Measurements from ENCODE around the gene CCDC57.

CCDC57 gene

DNA sequence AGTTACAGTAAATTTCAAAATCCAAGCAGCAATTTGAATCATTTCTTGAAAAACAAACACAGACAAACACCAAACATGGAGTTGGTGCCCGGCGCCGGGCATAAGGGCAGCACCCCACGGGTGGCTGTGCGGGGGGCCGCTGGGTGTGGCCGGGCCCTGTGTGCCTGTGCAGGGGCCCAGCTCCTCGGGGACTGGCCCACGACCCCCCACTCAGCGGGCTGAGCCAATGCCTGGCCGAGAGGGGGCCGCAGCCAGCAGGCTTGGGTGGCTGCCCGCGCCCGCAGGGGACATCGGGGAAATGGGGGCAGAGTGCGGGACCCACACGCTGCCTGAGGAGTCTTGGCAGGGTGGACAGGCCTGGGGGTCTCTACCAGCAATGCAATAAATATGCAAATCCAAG is 134.2 kb downstream of the CCDC57 start:
- Histone ChIP-seq H3K4me1 (ENCODE audit: control insufficient read depth, low read depth, low read length) (no peaks in the 10 kb centered on the region), H3K36me3 (ENCODE audit: control insufficient read depth, low read depth, low read length) (peaks cover 51% of the 10 kb centered on the region), H3K27me3 (ENCODE audit: control insufficient read depth, insufficient read depth, low read length) (no peaks in the 10 kb centered on the region), H3K9me3 (ENCODE audit: control insufficient read depth, low read depth, low read length) (no peaks in the 10 kb centered on the region), H3K4me3 (ENCODE audit: low read length) (no peak overlapping the region), H3K27ac (ENCODE audit: low read length) (no peak overlapping the region), H3K9ac (ENCODE audit: low read length) (no peak overlapping the region)

DNA sequence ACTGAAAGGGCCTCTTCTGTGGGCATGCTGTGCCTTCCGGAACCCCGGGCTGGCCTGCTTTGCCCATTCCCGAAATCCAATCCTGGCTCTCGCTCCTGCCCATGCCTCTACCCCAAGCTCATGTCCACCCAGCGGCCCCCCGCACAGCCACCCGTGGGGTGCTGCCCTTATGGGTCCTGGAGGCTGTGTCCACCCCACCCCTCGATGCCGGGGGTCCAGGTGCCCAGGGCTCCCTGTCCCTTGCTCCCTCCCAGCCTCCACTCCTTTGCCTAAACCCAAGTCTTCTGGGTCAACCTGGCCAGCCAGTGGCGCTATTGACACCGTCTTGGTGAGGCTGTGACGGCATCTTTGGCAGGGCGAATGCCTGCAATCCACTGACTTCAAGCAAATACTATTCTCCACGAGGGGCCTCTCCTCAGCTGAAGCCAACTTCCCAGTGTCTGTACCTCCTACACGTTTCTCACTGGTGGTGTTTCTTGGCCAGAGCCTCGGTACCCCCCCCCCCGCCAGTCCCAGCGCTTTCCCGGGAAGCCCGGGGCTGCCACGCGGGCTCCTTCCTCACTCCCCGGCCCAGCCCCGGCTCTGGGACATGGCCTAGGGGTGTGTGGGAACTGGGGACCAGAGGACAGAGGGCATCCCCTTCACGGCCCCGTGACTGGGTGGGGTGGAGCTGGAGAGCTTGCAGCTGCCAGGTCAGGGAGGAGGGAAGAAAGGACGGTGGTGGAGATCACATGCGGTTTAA is 134.9 kb downstream of the CCDC57 start:
- Histone ChIP-seq H3K36me3 (ENCODE audit: control insufficient read depth, low read depth, low read length) (peaks cover 45% of the 10 kb centered on the region), H3K27ac (ENCODE audit: low read length) (no peak overlapping the region), H3K4me1 (ENCODE audit: control insufficient read depth, low read depth, low read length) (no peaks in the 10 kb centered on the region), H3K9ac (ENCODE audit: low read length) (no peak overlapping the region), H3K9me3 (ENCODE audit: control insufficient read depth, low read depth, low read length) (no peaks in the 10 kb centered on the region), H3K27me3 (ENCODE audit: control insufficient read depth, insufficient read depth, low read length) (no peaks in the 10 kb centered on the region), H3K4me3 (ENCODE audit: low read length) (no peak overlapping the region)

DNA sequence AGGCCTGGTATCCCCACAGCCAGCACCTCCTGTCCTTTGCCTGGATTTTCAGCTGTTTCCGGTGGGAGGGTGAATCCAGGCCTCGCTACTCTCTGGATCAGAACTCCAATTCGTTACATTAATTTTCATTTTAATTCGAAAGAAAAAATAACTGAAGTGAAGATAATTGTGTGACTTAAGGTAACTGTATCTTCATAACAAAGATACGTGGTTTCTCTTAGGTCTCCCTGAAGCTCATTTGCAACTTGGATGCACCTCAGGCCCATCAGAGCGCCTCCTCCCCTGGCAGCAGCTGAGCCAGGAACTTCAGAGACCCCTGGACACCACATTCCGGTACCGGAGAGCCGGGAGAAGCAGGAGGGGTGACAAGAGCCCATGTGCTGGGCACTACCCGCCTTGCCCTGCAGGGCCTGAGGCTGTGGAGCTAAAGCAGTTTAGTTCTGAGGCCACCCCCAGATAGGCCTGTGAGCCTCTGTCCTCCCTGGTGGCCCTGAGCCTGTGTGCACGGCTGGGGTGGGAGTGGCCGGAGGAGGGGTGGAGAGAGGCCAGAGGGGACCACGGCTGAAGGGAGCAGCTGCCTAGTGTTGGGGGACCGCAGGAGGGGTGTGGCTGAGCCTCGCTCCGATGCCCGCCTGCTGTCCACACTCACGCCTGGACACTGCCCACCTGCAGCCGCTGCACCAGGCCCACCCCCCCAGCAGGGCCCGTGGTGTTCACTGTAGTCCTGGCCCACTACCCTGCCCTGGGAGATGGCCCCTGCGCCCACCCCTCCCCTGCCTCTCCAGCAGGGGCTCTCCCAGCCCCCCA is 135.7 kb downstream of the CCDC57 start:
- Histone ChIP-seq H3K27ac (ENCODE audit: low read length) (no peak overlapping the region), H3K9ac (ENCODE audit: low read length) (no peak overlapping the region)

DNA sequence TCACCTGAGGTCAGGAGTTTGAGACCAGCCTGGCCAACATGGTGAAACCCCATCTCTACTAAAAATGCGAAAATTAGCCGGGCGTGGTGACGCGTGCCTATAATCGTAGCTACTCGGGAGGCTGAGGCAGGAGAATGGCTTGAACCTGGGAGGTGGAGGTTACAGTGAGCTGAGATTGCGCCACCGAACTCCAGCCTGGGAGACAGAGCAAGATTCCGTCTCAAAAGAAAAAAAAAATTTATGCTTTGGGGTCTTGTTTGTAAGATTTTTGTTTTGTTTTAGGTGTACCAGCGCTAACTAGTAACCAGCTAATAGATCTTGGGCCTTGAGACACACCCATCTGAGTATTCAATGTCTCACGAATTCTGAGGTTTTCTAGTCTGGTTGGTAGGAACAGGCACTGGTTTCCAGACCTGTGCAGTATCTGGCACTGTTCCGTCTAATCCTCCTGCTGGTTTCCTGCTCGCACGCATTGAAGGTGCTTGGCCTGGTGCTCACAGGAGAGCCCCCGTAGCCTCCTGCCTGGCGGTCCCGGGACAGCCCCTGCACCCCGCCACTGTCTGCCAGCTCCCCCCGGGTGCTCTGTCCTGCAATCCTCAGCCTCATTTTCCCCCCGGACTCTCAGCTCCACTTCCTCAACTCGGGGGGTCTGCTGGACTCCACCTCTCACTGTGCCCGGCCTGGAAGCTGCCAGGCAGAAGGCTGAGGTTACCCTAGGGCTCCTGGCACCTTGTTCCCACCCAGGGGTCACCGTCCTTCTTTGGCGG is 136.4 kb downstream of the CCDC57 start:
- H3K27ac ChIP-seq (ENCODE audit: low read length): no peak overlapping the region
- no peak overlapping the region for H3K4me3 ChIP-seq (ENCODE audit: low read length)
- peaks cover 30% of the 10 kb centered on the region for H3K36me3 ChIP-seq (ENCODE audit: control insufficient read depth, low read depth, low read length)
- no peaks in the 10 kb centered on the region for H3K27me3 ChIP-seq (ENCODE audit: control insufficient read depth, insufficient read depth, low read length)
- no peak overlapping the region for H3K9ac ChIP-seq (ENCODE audit: low read length)
- no peaks in the 10 kb centered on the region for H3K4me1 ChIP-seq (ENCODE audit: control insufficient read depth, low read depth, low read length)
- H3K9me3 ChIP-seq (ENCODE audit: control insufficient read depth, low read depth, low read length): no peaks in the 10 kb centered on the region

More for the DNA sequence above, 135.7 kb downstream of the CCDC57 start:
- H3K4me3 ChIP-seq (ENCODE audit: low read length): no peak overlapping the region
- H3K36me3 ChIP-seq (ENCODE audit: control insufficient read depth, low read depth, low read length): peaks cover 37% of the 10 kb centered on the region
- H3K4me1 ChIP-seq (ENCODE audit: control insufficient read depth, low read depth, low read length): no peaks in the 10 kb centered on the region
- H3K27me3 ChIP-seq (ENCODE audit: control insufficient read depth, insufficient read depth, low read length): no peaks in the 10 kb centered on the region
- no peaks in the 10 kb centered on the region for H3K9me3 ChIP-seq (ENCODE audit: control insufficient read depth, low read depth, low read length)

DNA sequence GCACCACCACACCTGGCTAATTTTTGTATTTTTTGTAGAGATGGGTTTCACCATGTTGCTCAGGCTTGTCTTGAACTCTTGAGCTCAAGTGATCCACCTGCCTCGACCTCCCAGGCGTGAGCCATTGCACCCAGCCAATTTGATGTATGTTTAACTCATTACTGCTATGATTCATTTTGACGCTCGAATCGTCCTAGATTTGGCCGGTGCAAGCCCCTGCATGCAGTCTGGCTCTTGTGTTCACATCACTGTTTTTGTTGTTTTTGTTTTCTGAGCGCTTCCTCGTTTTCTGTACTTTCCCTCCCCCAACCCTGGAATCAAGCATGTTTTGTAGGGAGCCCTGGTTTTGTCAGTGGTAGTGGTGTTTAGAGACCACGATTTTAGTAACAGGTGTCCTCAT is 139.2 kb downstream of the CCDC57 start:
- no peak overlapping the region for H3K27ac ChIP-seq (ENCODE audit: low read length)
- no peaks in the 10 kb centered on the region for H3K9me3 ChIP-seq (ENCODE audit: control insufficient read depth, low read depth, low read length)
- no peaks in the 10 kb centered on the region for H3K4me1 ChIP-seq (ENCODE audit: control insufficient read depth, low read depth, low read length)
- H3K36me3 ChIP-seq (ENCODE audit: control insufficient read depth, low read depth, low read length): peaks cover 5% of the 10 kb centered on the region
- H3K9ac ChIP-seq (ENCODE audit: low read length): no peak overlapping the region
- H3K4me3 ChIP-seq (ENCODE audit: low read length): no peak overlapping the region
- peaks cover 6% of the 10 kb centered on the region for H3K27me3 ChIP-seq (ENCODE audit: control insufficient read depth, insufficient read depth, low read length)

DNA sequence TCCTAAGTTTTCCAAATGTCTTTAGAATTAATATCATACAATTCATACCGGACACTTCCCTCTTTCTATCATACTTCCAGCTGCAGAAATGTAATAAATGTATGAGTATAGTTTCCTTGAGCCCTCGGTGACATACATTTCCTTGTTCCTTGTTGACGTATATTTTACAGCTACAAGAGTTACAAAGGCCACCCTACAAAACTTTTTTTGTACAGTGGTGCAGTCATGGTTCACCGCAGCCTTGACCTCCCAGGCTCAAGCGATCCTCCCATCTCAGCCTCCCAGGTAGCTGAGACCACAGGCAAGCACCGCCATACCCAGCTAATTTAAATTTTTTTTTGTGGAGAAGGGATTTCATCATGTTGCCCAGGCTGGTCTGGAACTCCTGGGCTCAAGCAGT is 139.8 kb downstream of the CCDC57 start:
- Histone ChIP-seq H3K27ac (ENCODE audit: low read length) (no peak overlapping the region), H3K27me3 (ENCODE audit: control insufficient read depth, insufficient read depth, low read length) (peaks cover 6% of the 10 kb centered on the region), H3K9ac (ENCODE audit: low read length) (no peak overlapping the region), H3K36me3 (ENCODE audit: control insufficient read depth, low read depth, low read length) (no peaks in the 10 kb centered on the region), H3K4me3 (ENCODE audit: low read length) (no peak overlapping the region), H3K4me1 (ENCODE audit: control insufficient read depth, low read depth, low read length) (no peaks in the 10 kb centered on the region), H3K9me3 (ENCODE audit: control insufficient read depth, low read depth, low read length) (no peaks in the 10 kb centered on the region)

DNA sequence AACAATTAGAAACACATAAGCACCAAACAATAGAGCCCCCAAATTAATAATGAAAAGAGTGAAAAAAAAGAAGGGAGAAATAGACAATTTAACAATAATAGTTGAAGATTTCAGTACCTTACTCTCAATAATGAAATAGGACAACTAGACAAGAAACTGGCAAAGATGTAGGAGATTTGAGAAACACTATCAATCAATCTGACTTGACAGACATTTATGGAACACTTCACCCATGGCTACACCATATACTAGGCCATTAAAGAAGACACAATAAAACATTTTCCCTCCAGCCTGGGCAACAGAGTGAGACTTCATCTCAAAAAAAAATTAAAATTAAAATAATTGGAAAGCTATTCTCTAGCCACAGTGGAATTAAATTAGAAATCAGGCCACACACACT is 142.0 kb downstream of the CCDC57 start:
- no peaks in the 10 kb centered on the region for H3K36me3 ChIP-seq (ENCODE audit: control insufficient read depth, low read depth, low read length)
- H3K4me1 ChIP-seq (ENCODE audit: control insufficient read depth, low read depth, low read length): no peaks in the 10 kb centered on the region

DNA sequence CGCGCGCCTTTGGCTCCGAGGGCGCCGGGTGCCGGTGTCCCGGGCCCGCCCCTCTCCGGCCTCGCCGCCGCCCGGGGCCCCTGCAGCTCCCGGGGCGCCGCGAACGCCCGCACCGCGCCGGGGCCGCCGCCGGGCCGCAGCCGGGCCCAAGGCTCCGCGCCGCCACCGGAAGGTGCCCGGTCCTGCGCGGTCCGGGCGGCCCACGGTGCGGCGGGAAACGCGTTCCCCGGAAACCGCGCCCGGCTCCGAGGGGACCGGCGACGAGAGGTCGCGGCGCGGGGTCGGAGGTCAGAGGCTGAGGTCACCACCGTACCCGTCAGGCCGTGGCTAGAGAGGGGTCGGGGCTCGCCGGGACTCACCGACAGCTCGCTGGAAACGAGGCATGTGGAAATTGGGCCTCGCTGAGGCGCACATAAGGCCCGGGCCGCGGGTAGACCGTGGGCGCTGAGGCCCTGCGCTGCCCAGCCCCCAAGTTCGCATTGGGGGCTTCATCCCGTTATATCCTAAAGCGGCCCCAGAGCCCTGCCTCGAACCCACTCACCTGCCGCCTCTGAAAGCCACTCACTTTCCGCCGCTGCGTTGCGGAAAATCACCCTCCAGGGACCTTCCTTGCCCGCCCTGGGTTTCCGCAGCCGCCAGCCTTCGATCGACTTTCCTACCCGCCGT is 146.9 kb downstream of the CCDC57 start, which contains the start of gene DUS1L:
Gene DUS1L (minus strand): TSS at position 167 of the 666 bp plus-strand sequence. CDS start 745 bp downstream, outside the sequence.
- no peak within 1 kb of the TSS for H3K27ac ChIP-seq (ENCODE audit: low read length)
- peaks cover 14% of the 10 kb centered on the region for H3K36me3 ChIP-seq (ENCODE audit: control insufficient read depth, low read depth, low read length)
- no peaks in the 10 kb centered on the region for H3K9me3 ChIP-seq (ENCODE audit: control insufficient read depth, low read depth, low read length)
- H3K4me1 ChIP-seq (ENCODE audit: control insufficient read depth, low read depth, low read length): no peaks in the 10 kb centered on the region
- peak within 1 kb of the TSS; percentile 75 for H3K4me3 ChIP-seq (ENCODE audit: low read length)
- H3K27me3 ChIP-seq (ENCODE audit: control insufficient read depth, insufficient read depth, low read length): peaks cover 4% of the 10 kb centered on the region
- peak within 1 kb of the TSS; percentile 62 for H3K9ac ChIP-seq (ENCODE audit: low read length)

More for the DNA sequence above, 142.0 kb downstream of the CCDC57 start:
- Histone ChIP-seq H3K9ac (ENCODE audit: low read length) (no peak overlapping the region), H3K27me3 (ENCODE audit: control insufficient read depth, insufficient read depth, low read length) (peaks cover 6% of the 10 kb centered on the region), H3K27ac (ENCODE audit: low read length) (no peak overlapping the region), H3K4me3 (ENCODE audit: low read length) (no peak overlapping the region), H3K9me3 (ENCODE audit: control insufficient read depth, low read depth, low read length) (no peaks in the 10 kb centered on the region)

DNA sequence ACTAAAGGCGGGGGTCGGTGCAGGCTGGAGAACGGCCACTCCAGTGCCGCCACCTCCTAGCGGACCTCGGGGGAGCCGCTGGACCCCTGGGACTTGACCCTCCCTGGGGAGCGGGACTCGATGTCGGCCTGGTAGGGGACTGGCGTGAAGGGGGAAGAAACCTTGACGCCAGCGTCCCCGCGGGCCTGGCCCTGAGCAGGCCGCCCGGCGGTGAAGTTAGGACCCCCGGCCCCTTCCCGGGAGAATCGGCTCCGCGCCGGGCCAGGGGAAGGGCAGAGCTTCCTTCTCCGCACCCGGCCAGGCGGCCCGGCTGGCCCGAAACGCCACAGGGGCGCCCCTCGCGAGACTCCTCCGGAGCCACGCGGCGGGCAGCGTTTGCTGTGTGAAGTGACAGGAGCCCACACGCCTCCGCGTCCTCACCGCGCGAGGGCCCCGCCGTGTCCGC is 147.4 kb downstream of the CCDC57 start:
- Histone ChIP-seq H3K9me3 (ENCODE audit: control insufficient read depth, low read depth, low read length) (no peaks in the 10 kb centered on the region), H3K9ac (ENCODE audit: low read length) (peak overlapping the region; percentile 62), H3K27ac (ENCODE audit: low read length) (no peak overlapping the region), H3K4me3 (ENCODE audit: low read length) (peak overlapping the region; percentile 75), H3K27me3 (ENCODE audit: control insufficient read depth, insufficient read depth, low read length) (no peaks in the 10 kb centered on the region), H3K36me3 (ENCODE audit: control insufficient read depth, low read depth, low read length) (peaks cover 20% of the 10 kb centered on the region), H3K4me1 (ENCODE audit: control insufficient read depth, low read depth, low read length) (no peaks in the 10 kb centered on the region)

DNA sequence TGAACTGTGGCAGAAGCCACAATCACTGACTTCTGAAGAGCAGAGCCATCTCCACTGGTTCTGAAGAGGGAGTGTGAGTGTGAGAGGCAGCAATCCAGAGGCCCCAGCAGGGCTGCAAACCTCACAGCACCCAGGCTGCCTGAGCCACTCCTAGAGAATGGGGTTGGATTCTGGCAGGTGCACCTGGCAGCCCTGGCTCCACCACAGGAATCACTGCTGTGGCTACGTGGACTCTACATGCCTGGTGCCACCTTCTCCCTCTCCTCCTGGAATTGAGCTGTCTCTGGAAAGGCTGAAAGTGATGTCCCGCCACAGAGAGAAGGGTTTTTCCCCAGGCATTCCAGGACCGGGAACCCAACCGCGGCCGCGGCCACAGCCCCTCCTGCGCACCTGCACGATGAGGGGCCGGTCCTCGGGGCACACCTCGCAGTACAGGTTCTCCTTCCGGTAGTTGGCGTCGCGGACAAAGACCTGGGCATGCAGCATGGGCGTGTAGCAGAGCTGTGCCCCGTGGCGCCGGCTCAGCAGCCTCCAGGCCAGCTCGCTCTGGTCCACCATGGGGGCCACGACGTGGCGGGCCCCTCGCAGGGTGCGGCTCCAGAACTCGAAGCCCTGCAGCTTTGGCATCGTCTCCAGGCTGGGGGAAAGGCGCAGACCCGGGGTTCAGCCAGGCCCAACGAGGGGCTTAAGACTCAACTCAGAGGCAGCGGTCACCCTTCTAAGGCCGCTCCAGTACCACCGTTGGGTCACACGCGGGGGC is 148.0 kb downstream of the CCDC57 start:
- Histone ChIP-seq H3K4me1 (ENCODE audit: control insufficient read depth, low read depth, low read length) (no peaks in the 10 kb centered on the region), H3K27ac (ENCODE audit: low read length) (no peak overlapping the region), H3K36me3 (ENCODE audit: control insufficient read depth, low read depth, low read length) (peaks cover 23% of the 10 kb centered on the region), H3K4me3 (ENCODE audit: low read length) (peak overlapping the region; percentile 75), H3K9me3 (ENCODE audit: control insufficient read depth, low read depth, low read length) (no peaks in the 10 kb centered on the region), H3K27me3 (ENCODE audit: control insufficient read depth, insufficient read depth, low read length) (no peaks in the 10 kb centered on the region), H3K9ac (ENCODE audit: low read length) (peak overlapping the region; percentile 62)

Data from iPS-18a (cell line).